GM19043 (cell line): ENCODE data around the gene BMP7.
"Not testable (repeated sequence)": the region's sequence is repeated elsewhere in the genome, so short reads cannot be mapped to it uniquely, and the experiment has no call there.

ENCODE experiments used
- ATAC-seq: cut with Tn5 transposase; IDR thresholded peaks from one replicate; pipeline ENCODE4 v1.9.1; 2021; ENCODE audit warnings: low read depth; ENCODE audit not compliant: unreplicated experiment

BMP7 gene

GRCh38 chr20:57197352-57198131, 68.9 kb downstream of the BMP7 start:
- no peak for ATAC-seq

- ATAC-seq = no peak
Observed at GRCh38 chr20:57195469-57196100, 70.9 kb downstream of the BMP7 start.

GRCh38 chr20:57195023-57195422, 71.4 kb downstream of the BMP7 start:
- no peak for ATAC-seq

GRCh38 chr20:57194154-57194553, 72.3 kb downstream of the BMP7 start:
- no peak for ATAC-seq

GRCh38 chr20:57193094-57193493, 73.3 kb downstream of the BMP7 start:
- ATAC-seq = no peak

- no peak for ATAC-seq
Observed at GRCh38 chr20:57192311-57192710, 74.1 kb downstream of the BMP7 start.

- ATAC-seq = not testable (repeated sequence)
Observed at GRCh38 chr20:57191265-57191638, 75.2 kb downstream of the BMP7 start.

GRCh38 chr20:57190536-57191264, 75.7 kb downstream of the BMP7 start:
- no peak for ATAC-seq

GRCh38 chr20:57189713-57190112, 76.7 kb downstream of the BMP7 start:
- no peak for ATAC-seq

- no peak for ATAC-seq
Observed at GRCh38 chr20:57188576-57189079, 77.8 kb downstream of the BMP7 start.

- no peak for ATAC-seq
Observed at GRCh38 chr20:57188056-57188455, 78.4 kb downstream of the BMP7 start.

- no peak for ATAC-seq
Observed at GRCh38 chr20:57187068-57187634, 79.3 kb downstream of the BMP7 start.

- ATAC-seq = no peak
Observed at GRCh38 chr20:57186192-57186591, 80.2 kb downstream of the BMP7 start.

GRCh38 chr20:57185188-57185743, 81.2 kb downstream of the BMP7 start:
- ATAC-seq = no peak

- ATAC-seq = no peak
Observed at GRCh38 chr20:57183457-57184009, 82.9 kb downstream of the BMP7 start.

- no peak for ATAC-seq
Observed at GRCh38 chr20:57181639-57182038, 84.8 kb downstream of the BMP7 start.

GRCh38 chr20:57180954-57181353, 85.5 kb downstream of the BMP7 start:
- no peak for ATAC-seq

- no peak for ATAC-seq
Observed at GRCh38 chr20:57180387-57180786, 86.1 kb downstream of the BMP7 start.

GRCh38 chr20:57179265-57179664, 87.2 kb downstream of the BMP7 start:
- ATAC-seq = no peak

- ATAC-seq = no peak
Observed at GRCh38 chr20:57178582-57179111, 87.8 kb downstream of the BMP7 start.
